Prostate gland (tissue), 2 donors: ENCODE data around the gene ITGA8.

Source experiments
- POLR2A ChIP-seq: fragments of 450-650 bp; IDR thresholded peaks from one replicate; pipeline ENCODE4 v1.6.1; 2016; ENCODE audit warnings: antibody characterized with exemption, mild to moderate bottlenecking
- TF ChIP-seq, protein P1 (sequence below), 4 experiments: fragments of 200-600 bp in 2 of 4; fragments of 450-650 bp in 2 of 4; sonication (generic) in 2 of 4; IDR thresholded peaks; 1 replicate in 3 of 4; 2 replicates in 1 of 4; pipeline ENCODE4 v1.5.1; 2016 to 2019; ENCODE audit warnings: antibody characterized with exemption in 4 of 4, mild to moderate bottlenecking in 2 of 4, moderate library complexity in 2 of 4

- TF ChIP-seq, protein P1, sequence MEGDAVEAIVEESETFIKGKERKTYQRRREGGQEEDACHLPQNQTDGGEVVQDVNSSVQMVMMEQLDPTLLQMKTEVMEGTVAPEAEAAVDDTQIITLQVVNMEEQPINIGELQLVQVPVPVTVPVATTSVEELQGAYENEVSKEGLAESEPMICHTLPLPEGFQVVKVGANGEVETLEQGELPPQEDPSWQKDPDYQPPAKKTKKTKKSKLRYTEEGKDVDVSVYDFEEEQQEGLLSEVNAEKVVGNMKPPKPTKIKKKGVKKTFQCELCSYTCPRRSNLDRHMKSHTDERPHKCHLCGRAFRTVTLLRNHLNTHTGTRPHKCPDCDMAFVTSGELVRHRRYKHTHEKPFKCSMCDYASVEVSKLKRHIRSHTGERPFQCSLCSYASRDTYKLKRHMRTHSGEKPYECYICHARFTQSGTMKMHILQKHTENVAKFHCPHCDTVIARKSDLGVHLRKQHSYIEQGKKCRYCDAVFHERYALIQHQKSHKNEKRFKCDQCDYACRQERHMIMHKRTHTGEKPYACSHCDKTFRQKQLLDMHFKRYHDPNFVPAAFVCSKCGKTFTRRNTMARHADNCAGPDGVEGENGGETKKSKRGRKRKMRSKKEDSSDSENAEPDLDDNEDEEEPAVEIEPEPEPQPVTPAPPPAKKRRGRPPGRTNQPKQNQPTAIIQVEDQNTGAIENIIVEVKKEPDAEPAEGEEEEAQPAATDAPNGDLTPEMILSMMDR (IDR thresholded peaks at IDR 0.05): no peak
- no peak for TF ChIP-seq POLR2A
Measured at GRCh38 chr10:15478429-15478828, 241.3 kb downstream of the ITGA8 start.
